Activated CD4-positive, alpha-beta memory T cell treated with anti-CD3 and anti-CD28 coated beads for 36 hours (primary cell): Measurements from ENCODE around the gene TAF3. TPM values are rescaled to one million over a fixed set of nuclear protein-coding genes. Genes with fewer than 3 reads are reported as not detected.

Experiments used
- CTCF ChIA-PET: fragments of 350-600 bp; sonication (Branson Sonifier 250); formaldehyde crosslinking; loops from one replicate; lab custom pipeline; 2021; ENCODE audit warnings: antibody characterized with exemption, inconsistent platforms; lab: Charles Lee
- POLR2A ChIA-PET: fragments of 350-600 bp; sonication (Branson Sonifier 250); formaldehyde crosslinking; loops from one replicate; lab custom pipeline; 2021; ENCODE audit warnings: antibody characterized with exemption; lab: Charles Lee
- DNase-seq: peaks from one replicate; pipeline ENCODE4 v3.0.0-alpha.2; 2020
- H3K27ac Mint-ChIP-seq: one replicate; pipeline ENCODE4 v1.8.0; 2021; ENCODE audit warnings: mixed read lengths
- H3K27me3 Mint-ChIP-seq: one replicate; pipeline ENCODE4 v1.8.0; 2021; ENCODE audit warnings: mixed read lengths
- H3K36me3 Mint-ChIP-seq: one replicate; pipeline ENCODE4 v1.8.0; 2021; ENCODE audit warnings: mixed read lengths
- H3K4me1 Mint-ChIP-seq: one replicate; pipeline ENCODE4 v1.8.0; 2021; ENCODE audit warnings: low read depth, mixed read lengths
- H3K4me3 Mint-ChIP-seq: one replicate; pipeline ENCODE4 v1.8.0; 2021; ENCODE audit warnings: mild to moderate bottlenecking, mixed read lengths
- H3K9me3 Mint-ChIP-seq: one replicate; pipeline ENCODE4 v1.8.0; 2021; ENCODE audit warnings: mixed read lengths
- intact Hi-C: fragments of 100-400 bp; cut with micrococcal nuclease; formaldehyde crosslinking; loops from one replicate; pipeline ENCODE4 v1.15.1; 2023
- total RNA-seq, 2 experiments: library from RNA; stranded (reverse); gene quantifications; one replicate each; pipeline ENCODE4 v1.2.3, GENCODE V29; 2021

The TAF3 gene
- total RNA-seq, 2 experiments from 2014 or later, result 12.2 to 12.3 TPM

- no peak overlapping the region for H3K27ac Mint-ChIP-seq
- H3K36me3 Mint-ChIP-seq, result peaks cover 6% of the 10 kb centered on the region
- intact Hi-C loops, result no loop called here
Observed at GRCh38 chr10:7988989-7989388, 170.7 kb downstream of the TAF3 start.

GRCh38 chr10:7998831-7999230 is 180.5 kb downstream of the TAF3 start:
- Mint-ChIP-seq H3K9me3 (peaks cover 14% of the 10 kb centered on the region), H3K36me3 (peaks cover 24% of the 10 kb centered on the region), H3K4me3 (no peak overlapping the region), H3K4me1 (no peaks in the 10 kb centered on the region), H3K27me3 (no peaks in the 10 kb centered on the region), H3K27ac (no peak overlapping the region)
- CTCF ChIA-PET, result no interaction called here
- POLR2A ChIA-PET, result no interaction called here
- DNase-seq, result no peak
- intact Hi-C loops, result no loop called here

More at GRCh38 chr10:7988989-7989388, 170.7 kb downstream of the TAF3 start:
- H3K4me1 Mint-ChIP-seq, result no peaks in the 10 kb centered on the region
- no peak overlapping the region for H3K4me3 Mint-ChIP-seq
- POLR2A ChIA-PET, result no interaction called here
- DNase-seq, result no peak
- no peaks in the 10 kb centered on the region for H3K9me3 Mint-ChIP-seq
- CTCF ChIA-PET, result no interaction called here
- H3K27me3 Mint-ChIP-seq, result no peaks in the 10 kb centered on the region

- Mint-ChIP-seq H3K9me3 (peaks cover 21% of the 10 kb centered on the region), H3K4me3 (no peak overlapping the region), H3K27me3 (no peaks in the 10 kb centered on the region), H3K27ac (no peak overlapping the region), H3K4me1 (no peaks in the 10 kb centered on the region), H3K36me3 (peaks cover 41% of the 10 kb centered on the region)
- ChIA-PET CTCF (no interaction called here), POLR2A (no interaction called here)
- intact Hi-C loops, result no loop called here
- no peak for DNase-seq
Observed at GRCh38 chr10:8004469-8005000, 186.2 kb downstream of the TAF3 start.

GRCh38 chr10:8006274-8006999 is 188.1 kb downstream of the TAF3 start:
- H3K27ac Mint-ChIP-seq, result no peak overlapping the region
- intact Hi-C loops, result no loop called here
- H3K36me3 Mint-ChIP-seq, result peaks cover 39% of the 10 kb centered on the region
- no peak for DNase-seq
- H3K4me3 Mint-ChIP-seq, result no peak overlapping the region
- ChIA-PET POLR2A (interaction anchor here (0.6 kb wide), 1 partner anchor 389 kb away, joined by 3 read pairs; no protein-coding TSS in a partner anchor), CTCF (no interaction called here)
- no peaks in the 10 kb centered on the region for H3K27me3 Mint-ChIP-seq
- H3K9me3 Mint-ChIP-seq, result peaks cover 21% of the 10 kb centered on the region
- H3K4me1 Mint-ChIP-seq, result no peaks in the 10 kb centered on the region

GRCh38 chr10:8009031-8009430 is 190.7 kb downstream of the TAF3 start:
- no peak for DNase-seq
- Mint-ChIP-seq H3K27me3 (no peaks in the 10 kb centered on the region), H3K9me3 (peaks cover 7% of the 10 kb centered on the region), H3K4me3 (no peak overlapping the region), H3K4me1 (no peaks in the 10 kb centered on the region), H3K27ac (no peak overlapping the region), H3K36me3 (peaks cover 30% of the 10 kb centered on the region)
- CTCF ChIA-PET, result no interaction called here
- intact Hi-C loops, result no loop called here
- POLR2A ChIA-PET, result no interaction called here

GRCh38 chr10:8013006-8013405 is 194.7 kb downstream of the TAF3 start:
- DNase-seq, result no peak
- ChIA-PET CTCF (no interaction called here), POLR2A (no interaction called here)
- H3K27ac Mint-ChIP-seq, result no peak overlapping the region
- intact Hi-C loops, result no loop called here
- H3K4me1 Mint-ChIP-seq, result no peaks in the 10 kb centered on the region
- H3K36me3 Mint-ChIP-seq, result peaks cover 19% of the 10 kb centered on the region
- no peaks in the 10 kb centered on the region for H3K27me3 Mint-ChIP-seq
- no peaks in the 10 kb centered on the region for H3K9me3 Mint-ChIP-seq
- H3K4me3 Mint-ChIP-seq, result no peak overlapping the region

- H3K36me3 Mint-ChIP-seq, result peaks cover 18% of the 10 kb centered on the region
- CTCF ChIA-PET, result no interaction called here
- no peak for DNase-seq
Observed at GRCh38 chr10:8013619-8014018, 195.3 kb downstream of the TAF3 start.

GRCh38 chr10:8014649-8015048 is 196.3 kb downstream of the TAF3 start:
- Mint-ChIP-seq H3K27me3 (no peaks in the 10 kb centered on the region), H3K9me3 (no peaks in the 10 kb centered on the region), H3K27ac (no peak overlapping the region), H3K36me3 (peaks cover 16% of the 10 kb centered on the region), H3K4me1 (no peaks in the 10 kb centered on the region), H3K4me3 (no peak overlapping the region)
- POLR2A ChIA-PET, result no interaction called here
- intact Hi-C loops, result no loop called here
- CTCF ChIA-PET, result no interaction called here
- no peak for DNase-seq

More at GRCh38 chr10:8013619-8014018, 195.3 kb downstream of the TAF3 start:
- intact Hi-C loops, result no loop called here
- Mint-ChIP-seq H3K27me3 (no peaks in the 10 kb centered on the region), H3K9me3 (no peaks in the 10 kb centered on the region), H3K27ac (no peak overlapping the region), H3K4me3 (no peak overlapping the region), H3K4me1 (no peaks in the 10 kb centered on the region)
- POLR2A ChIA-PET, result no interaction called here

GRCh38 chr10:8017277-8017676 is 199.0 kb downstream of the TAF3 start:
- Mint-ChIP-seq H3K4me1 (no peaks in the 10 kb centered on the region), H3K27ac (no peak overlapping the region), H3K4me3 (no peak overlapping the region), H3K9me3 (no peaks in the 10 kb centered on the region), H3K27me3 (no peaks in the 10 kb centered on the region), H3K36me3 (peaks cover 13% of the 10 kb centered on the region)
- ChIA-PET CTCF (no interaction called here), POLR2A (no interaction called here)
- intact Hi-C loops, result no loop called here
- DNase-seq, result no peak

GRCh38 chr10:8023321-8023720 is 205.0 kb downstream of the TAF3 start:
- Mint-ChIP-seq H3K4me3 (no peak overlapping the region), H3K9me3 (no peaks in the 10 kb centered on the region), H3K36me3 (no peaks in the 10 kb centered on the region), H3K27me3 (peaks cover 14% of the 10 kb centered on the region), H3K27ac (no peak overlapping the region), H3K4me1 (peaks cover 4% of the 10 kb centered on the region)
- POLR2A ChIA-PET, result interaction anchor here (0.6 kb wide), 1 partner anchor 42 kb away, joined by 3 read pairs; no protein-coding TSS in a partner anchor
- CTCF ChIA-PET, result no interaction called here
- intact Hi-C loops, result no loop called here
- DNase-seq, result no peak

GRCh38 chr10:8023851-8024250 is 205.5 kb downstream of the TAF3 start:
- POLR2A ChIA-PET, result no interaction called here
- DNase-seq, result no peak
- Mint-ChIP-seq H3K36me3 (no peaks in the 10 kb centered on the region), H3K4me1 (peaks cover 4% of the 10 kb centered on the region), H3K9me3 (no peaks in the 10 kb centered on the region), H3K27ac (no peak overlapping the region), H3K27me3 (peaks cover 15% of the 10 kb centered on the region), H3K4me3 (no peak overlapping the region)
- CTCF ChIA-PET, result no interaction called here
- intact Hi-C loops, result no loop called here

- DNase-seq, result no peak
- Mint-ChIP-seq H3K4me3 (peak overlapping the region; percentile 65), H3K4me1 (peaks cover 4% of the 10 kb centered on the region), H3K27me3 (peaks cover 19% of the 10 kb centered on the region), H3K36me3 (no peaks in the 10 kb centered on the region), H3K27ac (peak overlapping the region; percentile 9), H3K9me3 (no peaks in the 10 kb centered on the region)
- POLR2A ChIA-PET, result no interaction called here
- CTCF ChIA-PET, result no interaction called here
- intact Hi-C loops, result no loop called here
Observed at GRCh38 chr10:8026349-8027259, 208.3 kb downstream of the TAF3 start.
